Astrocyte (in vitro differentiated cells and primary cell): ENCODE measurements around the gene MAN2A1. TPM values are rescaled to one million over a fixed set of nuclear protein-coding genes. Genes with fewer than 3 reads are reported as not detected.

Experiments used
- DNase-seq: peaks from one replicate; pipeline ENCODE4 v3.0.0-alpha.2; 2010; ENCODE audit warnings: low read depth
- FAIRE-seq: peaks from 2 replicates; lab custom pipeline; 2011; peaks lifted over from hg19 to GRCh38; lab: Jason Lieb, UNC
- H2AFZ ChIP-seq: 2 replicates; pipeline ENCODE4 v1.6.0; 2012; ENCODE audit warnings: low read depth, low read length, inconsistent platforms
- H3K27ac ChIP-seq: 2 replicates; pipeline ENCODE4 v1.5.1; 2011; ENCODE audit warnings: low read depth, low read length, inconsistent platforms
- H3K27me3 ChIP-seq: 2 replicates; pipeline ENCODE4 v1.6.0; 2011; ENCODE audit warnings: low read length, inconsistent platforms; ENCODE audit not compliant: insufficient read depth
- H3K36me3 ChIP-seq: 2 replicates; pipeline ENCODE4 v1.5.1; 2011; ENCODE audit warnings: low read length, inconsistent platforms; ENCODE audit not compliant: insufficient read depth
- H3K4me1 ChIP-seq: 2 replicates; pipeline ENCODE4 v1.5.1; 2011; ENCODE audit warnings: low read length, inconsistent platforms; ENCODE audit not compliant: insufficient read depth
- H3K4me2 ChIP-seq: 2 replicates; pipeline ENCODE4 v1.6.0; 2012; ENCODE audit warnings: low read length, inconsistent platforms
- H3K4me3 ChIP-seq: 2 replicates; pipeline ENCODE4 v1.5.1; 2011; ENCODE audit warnings: low read depth, mild to moderate bottlenecking, low read length, inconsistent platforms; ENCODE audit not compliant: insufficient read depth
- H3K79me2 ChIP-seq: 2 replicates; pipeline ENCODE4 v1.6.0; 2012; ENCODE audit warnings: mild to moderate bottlenecking, low read length, inconsistent platforms; ENCODE audit not compliant: insufficient read depth
- H3K9ac ChIP-seq: 2 replicates; pipeline ENCODE4 v1.6.0; 2012; ENCODE audit warnings: mild to moderate bottlenecking, low read length, inconsistent platforms
- H3K9me3 ChIP-seq: 2 replicates; pipeline ENCODE4 v1.5.1; 2012; ENCODE audit warnings: low read depth, mild to moderate bottlenecking, low read length, inconsistent platforms; ENCODE audit not compliant: insufficient read depth
- H4K20me1 ChIP-seq: 2 replicates; pipeline ENCODE4 v1.6.0; 2012; ENCODE audit warnings: low read length, inconsistent platforms; ENCODE audit not compliant: insufficient read depth
- H3K27ac Mint-ChIP-seq: one replicate; pipeline ENCODE4 v1.8.0; 2021; ENCODE audit warnings: mild to moderate bottlenecking, mixed read lengths; ENCODE audit not compliant: unreplicated experiment
- H3K27me3 Mint-ChIP-seq: one replicate; pipeline ENCODE4 v1.8.0; 2021; ENCODE audit warnings: low read depth, mixed read lengths; ENCODE audit not compliant: unreplicated experiment
- H3K36me3 Mint-ChIP-seq: one replicate; pipeline ENCODE4 v1.8.0; 2021; ENCODE audit warnings: low read depth, mixed read lengths; ENCODE audit not compliant: unreplicated experiment
- H3K4me1 Mint-ChIP-seq: one replicate; pipeline ENCODE4 v1.8.0; 2021; ENCODE audit warnings: low read depth, mixed read lengths; ENCODE audit not compliant: unreplicated experiment
- H3K4me3 Mint-ChIP-seq: one replicate; pipeline ENCODE4 v1.8.0; 2021; ENCODE audit warnings: mild to moderate bottlenecking, moderate library complexity, mixed read lengths; ENCODE audit not compliant: unreplicated experiment
- H3K9me3 Mint-ChIP-seq: one replicate; pipeline ENCODE4 v1.8.0; 2021; ENCODE audit warnings: mild to moderate bottlenecking, mixed read lengths; ENCODE audit not compliant: unreplicated experiment
- CTCF ChIP-seq: IDR thresholded peaks from 2 replicates; pipeline ENCODE4 v1.5.1; 2011; ENCODE audit warnings: low read depth, mild to moderate bottlenecking, inconsistent platforms, low read length, moderate library complexity; ENCODE audit not compliant: insufficient read depth
- EZH2 ChIP-seq: IDR thresholded peaks from 2 replicates; pipeline ENCODE4 v1.6.1; 2012; ENCODE audit warnings: mild to moderate bottlenecking, low read length, inconsistent platforms; ENCODE audit not compliant: insufficient read depth
- total RNA-seq: library from RNA; stranded (reverse); gene quantifications from 2 replicates; pipeline ENCODE4 v1.2.1, GENCODE V29; 2021

MAN2A1 gene
- total RNA-seq, 1 donor from 2014 or later = 109 TPM

- Mint-ChIP-seq H3K27me3 (no peaks in the 10 kb centered on the region), H3K4me1 (peaks cover 38% of the 10 kb centered on the region)
Measured at GRCh38 chr5:109703166-109703565, 13.4 kb downstream of the MAN2A1 start.

GRCh38 chr5:109703829-109704228 is 14.1 kb downstream of the MAN2A1 start:
- DNase-seq (peak; percentile 46), FAIRE-seq (no peak)
- no peak overlapping the region for H3K27ac ChIP-seq
- H3K9me3 Mint-ChIP-seq = no peaks in the 10 kb centered on the region
- H3K4me1 ChIP-seq = no peaks in the 10 kb centered on the region
- no peak overlapping the region for H3K4me2 ChIP-seq
- no peaks in the 10 kb centered on the region for H3K27me3 ChIP-seq
- no peaks in the 10 kb centered on the region for H3K36me3 ChIP-seq
- no peak overlapping the region for H3K4me3 ChIP-seq
- peaks cover 77% of the 10 kb centered on the region for H4K20me1 ChIP-seq
- no peak for TF ChIP-seq EZH2
- TF ChIP-seq CTCF = no peak
- H3K4me1 Mint-ChIP-seq = peaks cover 36% of the 10 kb centered on the region
- H3K27me3 Mint-ChIP-seq = no peaks in the 10 kb centered on the region
- H2AFZ ChIP-seq = no peak overlapping the region
- peaks cover 100% of the 10 kb centered on the region for H3K79me2 ChIP-seq
- no peaks in the 10 kb centered on the region for H3K9me3 ChIP-seq
- H3K9ac ChIP-seq = no peak overlapping the region
- peaks cover 3% of the 10 kb centered on the region for H3K36me3 Mint-ChIP-seq
- H3K27ac Mint-ChIP-seq = no peak overlapping the region
- H3K4me3 Mint-ChIP-seq = no peak overlapping the region

More at GRCh38 chr5:109703166-109703565, 13.4 kb downstream of the MAN2A1 start:
- Mint-ChIP-seq H3K36me3 (peaks cover 3% of the 10 kb centered on the region), H3K9me3 (no peaks in the 10 kb centered on the region), H3K4me3 (no peak overlapping the region), H3K27ac (no peak overlapping the region)
- Histone ChIP-seq H3K4me3 (no peak overlapping the region), H3K36me3 (no peaks in the 10 kb centered on the region), H3K9me3 (no peaks in the 10 kb centered on the region), H3K79me2 (peaks cover 100% of the 10 kb centered on the region), H3K27me3 (no peaks in the 10 kb centered on the region), H3K4me1 (no peaks in the 10 kb centered on the region), H2AFZ (no peak overlapping the region), H3K27ac (no peak overlapping the region), H3K9ac (no peak overlapping the region), H3K4me2 (no peak overlapping the region), H4K20me1 (peaks cover 76% of the 10 kb centered on the region)
- DNase-seq (no peak), FAIRE-seq (no peak)
- TF ChIP-seq CTCF (no peak), EZH2 (no peak)

GRCh38 chr5:109704282-109704952 is 14.7 kb downstream of the MAN2A1 start:
- H3K4me2 ChIP-seq = no peak overlapping the region
- H3K4me3 ChIP-seq = no peak overlapping the region
- H3K9me3 ChIP-seq = no peaks in the 10 kb centered on the region
- H3K27me3 Mint-ChIP-seq = no peaks in the 10 kb centered on the region
- H3K9ac ChIP-seq = no peak overlapping the region
- no peaks in the 10 kb centered on the region for H3K27me3 ChIP-seq
- TF ChIP-seq EZH2 (no peak), CTCF (no peak)
- peaks cover 78% of the 10 kb centered on the region for H4K20me1 ChIP-seq
- H3K4me1 ChIP-seq = no peaks in the 10 kb centered on the region
- peaks cover 3% of the 10 kb centered on the region for H3K36me3 Mint-ChIP-seq
- H3K9me3 Mint-ChIP-seq = no peaks in the 10 kb centered on the region
- DNase-seq = peak; percentile 62
- FAIRE-seq = no peak
- H3K36me3 ChIP-seq = no peaks in the 10 kb centered on the region
- no peak overlapping the region for H3K27ac Mint-ChIP-seq
- no peak overlapping the region for H3K27ac ChIP-seq
- H2AFZ ChIP-seq = no peak overlapping the region
- H3K4me3 Mint-ChIP-seq = no peak overlapping the region
- peaks cover 33% of the 10 kb centered on the region for H3K4me1 Mint-ChIP-seq
- peaks cover 100% of the 10 kb centered on the region for H3K79me2 ChIP-seq
